ENCODE measurements around the gene CMSS1. TPM values are rescaled to one million over a fixed set of nuclear protein-coding genes. Genes with fewer than 3 reads are reported as not detected.

Gene CMSS1
- polyA plus RNA-seq, 1 donor from 2014 or later, result 31.8 TPM

- H3K4me3 ChIP-seq (ENCODE audit: low read length), result no peak overlapping the region
- no peak overlapping the region for H2AFZ ChIP-seq (ENCODE audit: low read depth, low read length)
- H3K79me2 ChIP-seq (replicated peaks; ENCODE audit: insufficient read depth, low read length), result no peaks in the 10 kb centered on the region
- H3K9ac ChIP-seq (ENCODE audit: low read length), result no peak overlapping the region
- H3K9me2 ChIP-seq (ENCODE audit: insufficient read depth, low read length), result no peaks in the 10 kb centered on the region
- no peaks in the 10 kb centered on the region for H3K27me3 ChIP-seq (ENCODE audit: insufficient read depth, low read depth, low read length)
- H3K27ac ChIP-seq (ENCODE audit: low read length), result no peak overlapping the region
- no peaks in the 10 kb centered on the region for H4K20me1 ChIP-seq (ENCODE audit: insufficient read depth)
- H3K9me3 ChIP-seq (ENCODE audit: low read length), result no peaks in the 10 kb centered on the region
- no peaks in the 10 kb centered on the region for H3K36me3 ChIP-seq (ENCODE audit: insufficient read depth, low read length)
- no peak overlapping the region for H3K4me2 ChIP-seq (ENCODE audit: low read length)
- TF ChIP-seq CTCF (IDR thresholded peaks at IDR 0.05; ENCODE audit: poor library complexity, severe bottlenecking) (no peak), RAD21 (conservative IDR thresholded peaks at IDR 0.05) (no peak), TAF1 (IDR thresholded peaks at IDR 0.05; ENCODE audit: low read depth) (no peak), EP300 (conservative IDR thresholded peaks at IDR 0.05; ENCODE audit: poor library complexity, severe bottlenecking) (no peak), SMC3 (conservative IDR thresholded peaks at IDR 0.05; ENCODE audit: poor library complexity) (no peak), EZH2 (IDR thresholded peaks at IDR 0.05; ENCODE audit: borderline replicate concordance, insufficient read depth, low read length, poor library complexity, severe bottlenecking) (no peak), MXI1 (conservative IDR thresholded peaks at IDR 0.05; ENCODE audit: poor library complexity, severe bottlenecking) (no peak)
- TF ChIP-seq, protein P1, sequence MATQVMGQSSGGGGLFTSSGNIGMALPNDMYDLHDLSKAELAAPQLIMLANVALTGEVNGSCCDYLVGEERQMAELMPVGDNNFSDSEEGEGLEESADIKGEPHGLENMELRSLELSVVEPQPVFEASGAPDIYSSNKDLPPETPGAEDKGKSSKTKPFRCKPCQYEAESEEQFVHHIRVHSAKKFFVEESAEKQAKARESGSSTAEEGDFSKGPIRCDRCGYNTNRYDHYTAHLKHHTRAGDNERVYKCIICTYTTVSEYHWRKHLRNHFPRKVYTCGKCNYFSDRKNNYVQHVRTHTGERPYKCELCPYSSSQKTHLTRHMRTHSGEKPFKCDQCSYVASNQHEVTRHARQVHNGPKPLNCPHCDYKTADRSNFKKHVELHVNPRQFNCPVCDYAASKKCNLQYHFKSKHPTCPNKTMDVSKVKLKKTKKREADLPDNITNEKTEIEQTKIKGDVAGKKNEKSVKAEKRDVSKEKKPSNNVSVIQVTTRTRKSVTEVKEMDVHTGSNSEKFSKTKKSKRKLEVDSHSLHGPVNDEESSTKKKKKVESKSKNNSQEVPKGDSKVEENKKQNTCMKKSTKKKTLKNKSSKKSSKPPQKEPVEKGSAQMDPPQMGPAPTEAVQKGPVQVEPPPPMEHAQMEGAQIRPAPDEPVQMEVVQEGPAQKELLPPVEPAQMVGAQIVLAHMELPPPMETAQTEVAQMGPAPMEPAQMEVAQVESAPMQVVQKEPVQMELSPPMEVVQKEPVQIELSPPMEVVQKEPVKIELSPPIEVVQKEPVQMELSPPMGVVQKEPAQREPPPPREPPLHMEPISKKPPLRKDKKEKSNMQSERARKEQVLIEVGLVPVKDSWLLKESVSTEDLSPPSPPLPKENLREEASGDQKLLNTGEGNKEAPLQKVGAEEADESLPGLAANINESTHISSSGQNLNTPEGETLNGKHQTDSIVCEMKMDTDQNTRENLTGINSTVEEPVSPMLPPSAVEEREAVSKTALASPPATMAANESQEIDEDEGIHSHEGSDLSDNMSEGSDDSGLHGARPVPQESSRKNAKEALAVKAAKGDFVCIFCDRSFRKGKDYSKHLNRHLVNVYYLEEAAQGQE (IDR thresholded peaks at IDR 0.05; ENCODE audit: borderline replicate concordance), result no peak
- H3F3A ChIP-seq (ENCODE audit: insufficient read depth, low read length, poor library complexity, severe bottlenecking), result no peaks in the 10 kb centered on the region
Measured at GRCh38 chr3:99955773-99956562, 138.3 kb downstream of the CMSS1 start.

DNA sequence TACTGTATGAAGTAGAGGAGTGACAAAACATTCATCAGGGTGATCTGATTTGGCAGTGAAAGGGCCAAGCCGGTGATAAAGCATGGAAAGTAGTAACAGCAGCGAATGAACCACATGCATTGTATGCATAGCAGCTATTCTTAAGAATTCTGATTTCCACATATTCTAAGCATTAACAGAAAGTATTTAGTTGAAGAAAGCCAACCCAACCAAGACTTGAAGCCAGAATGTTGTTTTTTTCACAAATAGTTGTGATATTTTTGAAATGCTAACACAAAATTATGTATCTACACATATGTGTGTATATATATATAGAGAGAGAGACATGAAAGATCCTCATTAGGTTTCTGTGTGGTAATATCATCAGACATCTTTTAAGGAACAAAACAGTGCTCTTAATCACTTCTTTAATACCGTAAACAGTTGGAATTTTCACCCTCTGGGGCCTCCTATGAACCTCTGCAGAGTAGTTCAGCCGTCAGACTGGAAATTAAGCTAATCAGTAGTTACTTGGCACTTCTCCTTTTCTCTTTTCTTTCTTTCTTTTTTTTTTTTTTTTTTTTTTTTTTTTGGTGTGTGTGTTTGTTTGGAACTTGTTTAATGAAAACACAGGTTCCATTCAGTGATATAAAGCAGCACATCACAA lies 139.6 kb downstream of the CMSS1 start:
- H3K9me3 ChIP-seq (ENCODE audit: low read length), result no peaks in the 10 kb centered on the region
- no peak overlapping the region for H3K27ac ChIP-seq (ENCODE audit: low read length)
- no peak overlapping the region for H2AFZ ChIP-seq (ENCODE audit: low read depth, low read length)
- H3K4me2 ChIP-seq (ENCODE audit: low read length), result no peak overlapping the region
- H3K9ac ChIP-seq (ENCODE audit: low read length), result no peak overlapping the region
- H3K27me3 ChIP-seq (ENCODE audit: insufficient read depth, low read depth, low read length), result no peaks in the 10 kb centered on the region
- no peaks in the 10 kb centered on the region for H4K20me1 ChIP-seq (ENCODE audit: insufficient read depth)
- no peaks in the 10 kb centered on the region for H3K79me2 ChIP-seq (replicated peaks; ENCODE audit: insufficient read depth, low read length)
- no peaks in the 10 kb centered on the region for H3K9me2 ChIP-seq (ENCODE audit: insufficient read depth, low read length)
- TF ChIP-seq, protein P1 (IDR thresholded peaks at IDR 0.05; ENCODE audit: borderline replicate concordance), result no peak
- no peak for TF ChIP-seq SMC3 (conservative IDR thresholded peaks at IDR 0.05; ENCODE audit: poor library complexity)
- no peak for TF ChIP-seq RAD21 (conservative IDR thresholded peaks at IDR 0.05)
- no peak for TF ChIP-seq POLR2AphosphoS5 (IDR thresholded peaks at IDR 0.05)
- no peak for TF ChIP-seq EZH2 (IDR thresholded peaks at IDR 0.05; ENCODE audit: borderline replicate concordance, insufficient read depth, low read length, poor library complexity, severe bottlenecking)
- TF ChIP-seq CTCF (IDR thresholded peaks at IDR 0.05; ENCODE audit: poor library complexity, severe bottlenecking), result no peak
- TF ChIP-seq TAF1 (IDR thresholded peaks at IDR 0.05; ENCODE audit: low read depth), result no peak
- TF ChIP-seq EP300 (conservative IDR thresholded peaks at IDR 0.05; ENCODE audit: poor library complexity, severe bottlenecking), result no peak
- TF ChIP-seq MXI1 (conservative IDR thresholded peaks at IDR 0.05; ENCODE audit: poor library complexity, severe bottlenecking), result no peak
- no peaks in the 10 kb centered on the region for H3K36me3 ChIP-seq (ENCODE audit: insufficient read depth, low read length)
- no peak overlapping the region for H3K4me3 ChIP-seq (ENCODE audit: low read length)
- H3F3A ChIP-seq (ENCODE audit: insufficient read depth, low read length, poor library complexity, severe bottlenecking), result no peaks in the 10 kb centered on the region
